ENCODE results near the gene CHRDL2. TPM values are rescaled to one million over a fixed set of nuclear protein-coding genes. Genes with fewer than 3 reads are reported as not detected.

Gene CHRDL2
- total and polyA plus RNA-seq, 2 donors (not counting 3 experiments of a cell fraction or from before 2014, with no cell fraction given): not detected

DNA sequence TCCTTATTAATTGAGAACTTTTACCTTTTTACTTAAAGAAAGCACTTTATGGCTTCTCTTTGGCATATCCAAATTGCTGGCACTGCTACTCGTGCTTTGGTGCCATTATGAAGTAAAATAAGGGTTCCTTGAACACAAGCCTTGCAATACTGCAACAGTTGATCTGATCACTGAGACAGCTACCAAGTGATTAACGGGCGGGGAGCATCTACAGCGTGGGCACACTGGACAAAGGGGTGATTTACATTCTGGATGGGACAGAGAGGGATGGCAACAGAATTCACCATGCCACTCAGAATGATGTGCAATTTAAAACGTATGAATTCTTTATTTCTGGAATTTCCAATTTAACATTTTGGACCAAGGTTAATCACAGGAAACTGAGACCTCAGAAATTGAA, 7.7 kb downstream of the CHRDL2 start:
- Histone ChIP-seq H3K27ac (ENCODE audit: insufficient read depth, low read depth, low read length) (no peak overlapping the region), H3K9me1 (replicated peaks; ENCODE audit: control insufficient read depth, extremely low read depth, insufficient read depth, low read length) (no peaks in the 10 kb centered on the region), H3K4me2 (ENCODE audit: insufficient read depth, low read length) (no peak overlapping the region), H3K9me3 (replicated peaks; ENCODE audit: control insufficient read depth, insufficient read depth, low read length) (no peaks in the 10 kb centered on the region), H3K27me3 (ENCODE audit: control insufficient read depth in 2 of 2, insufficient read depth in 2 of 2, low read length in 2 of 2) (peaks cover 37 to 39% of the 10 kb centered on the region in 2 experiments), H3K4me1 (ENCODE audit: control insufficient read depth, extremely low read depth, insufficient read depth, low read length) (no peaks in the 10 kb centered on the region), H3K9ac (replicated peaks; ENCODE audit: extremely low read depth, insufficient read depth, low read length) (no peak overlapping the region), H4K20me1 (replicated peaks; ENCODE audit: control insufficient read depth, extremely low read depth, insufficient read depth, low read length) (no peaks in the 10 kb centered on the region), H3K36me3 (ENCODE audit: control insufficient read depth in 2 of 2, extremely low read depth in 1 of 2, insufficient read depth in 2 of 2, low read length in 2 of 2) (no peaks in the 10 kb centered on the region), H2AFZ (ENCODE audit: low read depth, low read length) (no peak overlapping the region), H3K79me2 (ENCODE audit: control insufficient read depth, insufficient read depth, low read length) (no peaks in the 10 kb centered on the region), H3K4me3 (replicated peaks in 1 of 3; ENCODE audit: insufficient read depth in 1 of 3, low read depth in 1 of 3, low read length in 3 of 3) (no peak overlapping the region)
- TF ChIP-seq, protein P1, sequence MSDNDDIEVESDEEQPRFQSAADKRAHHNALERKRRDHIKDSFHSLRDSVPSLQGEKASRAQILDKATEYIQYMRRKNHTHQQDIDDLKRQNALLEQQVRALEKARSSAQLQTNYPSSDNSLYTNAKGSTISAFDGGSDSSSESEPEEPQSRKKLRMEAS (IDR thresholded peaks at IDR 0.05; ENCODE audit: insufficient read depth, insufficient read length): no peak
- POLR2A ChIA-PET: no interaction called here
- no peak for DNase-seq (ENCODE audit: low read depth, low spot score)
- CTCF ChIA-PET: interaction anchor here (1.5 to 7.1 kb wide), 3 partner anchors 11 to 20 kb away, joined by 3 to 191 read pairs (median 91); no protein-coding TSS in a partner anchor
- dilution Hi-C loops (cut with MboI; ENCODE audit: extremely low pct_ligation_motif_present, low sequenced_read_pairs): loop anchor here (25.0 kb wide), 1 partner anchor 139 kb away; no protein-coding TSS in a partner anchor
- BruUV-seq (replicated peaks): no TSS peak
- intact Hi-C loops (cut with micrococcal nuclease): no loop called here
- no peak for FAIRE-seq

DNA sequence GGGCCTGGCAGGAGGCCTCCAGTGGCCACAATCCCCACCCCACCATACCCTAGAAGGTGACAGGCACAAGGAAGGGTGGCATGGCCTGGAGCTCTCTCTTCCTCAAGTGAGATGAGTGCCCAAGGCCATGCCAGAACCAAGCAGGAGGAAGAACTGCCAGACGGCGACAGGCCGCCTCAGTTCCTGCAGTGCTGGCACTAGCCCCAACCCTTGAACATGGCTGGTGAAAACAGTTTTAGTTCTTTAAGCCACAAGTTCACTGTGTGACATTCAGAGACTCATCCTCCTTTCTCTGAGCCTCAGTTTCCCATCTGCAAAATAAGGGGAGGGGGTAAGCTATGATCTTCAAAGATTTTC, 9.8 kb downstream of the CHRDL2 start:
- Histone ChIP-seq H3K27ac (ENCODE audit: insufficient read depth, low read depth, low read length) (no peak overlapping the region), H3K9me3 (replicated peaks; ENCODE audit: control insufficient read depth, insufficient read depth, low read length) (no peaks in the 10 kb centered on the region), H3K27me3 (ENCODE audit: control insufficient read depth in 2 of 2, insufficient read depth in 2 of 2, low read length in 2 of 2) (peaks cover 29 to 37% of the 10 kb centered on the region in 2 experiments), H3K79me2 (ENCODE audit: control insufficient read depth, insufficient read depth, low read length) (no peaks in the 10 kb centered on the region), H3K4me2 (ENCODE audit: insufficient read depth, low read length) (no peak overlapping the region), H3K9ac (replicated peaks; ENCODE audit: extremely low read depth, insufficient read depth, low read length) (no peak overlapping the region), H3K4me3 (replicated peaks in 1 of 3; ENCODE audit: insufficient read depth in 1 of 3, low read depth in 1 of 3, low read length in 3 of 3) (no peak overlapping the region), H4K20me1 (replicated peaks; ENCODE audit: control insufficient read depth, extremely low read depth, insufficient read depth, low read length) (no peaks in the 10 kb centered on the region), H2AFZ (ENCODE audit: low read depth, low read length) (no peak overlapping the region), H3K36me3 (ENCODE audit: control insufficient read depth in 2 of 2, extremely low read depth in 1 of 2, insufficient read depth in 2 of 2, low read length in 2 of 2) (no peaks in the 10 kb centered on the region), H3K4me1 (ENCODE audit: control insufficient read depth, extremely low read depth, insufficient read depth, low read length) (no peaks in the 10 kb centered on the region), H3K9me1 (replicated peaks; ENCODE audit: control insufficient read depth, extremely low read depth, insufficient read depth, low read length) (no peaks in the 10 kb centered on the region)
- intact Hi-C loops (cut with micrococcal nuclease): no loop called here
- dilution Hi-C loops (cut with MboI; ENCODE audit: extremely low pct_ligation_motif_present, low sequenced_read_pairs): loop anchor here (25.0 kb wide), 1 partner anchor 141 kb away; no protein-coding TSS in a partner anchor
- DNase-seq (ENCODE audit: low read depth, low spot score): no peak
- ChIA-PET POLR2A (no interaction called here), CTCF (interaction anchor here (1.5 to 4.1 kb wide), 3 partner anchors 18 to 20 kb away, joined by 3 to 23 read pairs (median 7); no protein-coding TSS in a partner anchor)
- TF ChIP-seq MYC (IDR thresholded peaks at IDR 0.05; ENCODE audit: low read depth, low read length) (no peak), JUN (IDR thresholded peaks at IDR 0.05; ENCODE audit: borderline replicate concordance, insufficient read depth, insufficient read length, low read depth) (no peak), CTCF (IDR thresholded peaks at IDR 0.05; ENCODE audit: extremely low read depth in 1 of 2, insufficient read depth in 1 of 2, low read depth in 1 of 2, low read length in 2 of 2) (no peak), POLR2A (IDR thresholded peaks at IDR 0.05; ENCODE audit: low read depth, low read length) (no peak), GATA2 (IDR thresholded peaks at IDR 0.05; ENCODE audit: insufficient read depth, insufficient read length, low read depth, low read length) (no peak), POLR2AphosphoS5 (IDR thresholded peaks at IDR 0.05; ENCODE audit: insufficient read depth, low read depth, low read length) (no peak), FOS (IDR thresholded peaks at IDR 0.05; ENCODE audit: borderline replicate concordance, insufficient read depth, low read length) (no peak), EZH2 (IDR thresholded peaks at IDR 0.05; ENCODE audit: borderline replicate concordance, low read depth, low read length, severe bottlenecking) (no peak)
- TF ChIP-seq, protein P1 (IDR thresholded peaks at IDR 0.05; ENCODE audit: insufficient read depth, insufficient read length): no peak
- FAIRE-seq: no peak
- no TSS peak for BruUV-seq (replicated peaks)
